HL-60 (cell line): Measurements from ENCODE around the gene LYPD4.

Source experiments
- DNase-seq, 2 experiments: peaks; one replicate each; pipeline ENCODE4 v3.0.0-alpha.2; 2010 to 2020; ENCODE audit warnings: low read depth in 1 of 2, low spot score in 1 of 2
- H3K27ac ChIP-seq: fragments of 250-450 bp; sonication (Bioruptor Pico); replicated peaks from 2 replicates; pipeline ENCODE4 v1.5.1; 2020; ENCODE audit warnings: mild to moderate bottlenecking, moderate library complexity
- H3K27me3 ChIP-seq: fragments of 250-450 bp; sonication (Bioruptor Pico); 2 replicates; pipeline ENCODE4 v1.5.1; 2021; ENCODE audit warnings: mild to moderate bottlenecking, moderate library complexity; ENCODE audit not compliant: insufficient read depth, poor library complexity, severe bottlenecking
- H3K4me3 ChIP-seq: replicated peaks from 2 replicates; pipeline ENCODE4 v1.5.1; 2011; ENCODE audit warnings: mild to moderate bottlenecking, control low read depth, low read length; ENCODE audit not compliant: insufficient read depth
- GABPA ChIP-seq: IDR thresholded peaks from 2 replicates; pipeline ENCODE4 v1.6.1; 2012; ENCODE audit warnings: low read depth
- POLR2AphosphoS5 ChIP-seq: IDR thresholded peaks from 2 replicates; pipeline ENCODE4 v1.6.1; 2012; ENCODE audit warnings: low read depth
- REST ChIP-seq: IDR thresholded peaks from 2 replicates; pipeline ENCODE4 v1.6.1; 2012; ENCODE audit warnings: low read depth; ENCODE audit not compliant: insufficient replicate concordance
- SPI1 ChIP-seq: IDR thresholded peaks from 2 replicates; pipeline ENCODE4 v1.6.1; 2012; ENCODE audit warnings: low read depth, mild to moderate bottlenecking, borderline replicate concordance
- long read RNA-seq: library from polyadenylated mRNA; unstranded; transcript quantifications from one replicate; pipeline ENCODE4 v2.0.0, GENCODE V29; 2020
- TF ChIP-seq, protein P1 (sequence below): IDR thresholded peaks from one replicate; pipeline ENCODE4 v1.5.1; 2011; ENCODE audit warnings: low read length, control low read depth, inconsistent platforms; ENCODE audit not compliant: insufficient read depth

LYPD4 gene, protein sequence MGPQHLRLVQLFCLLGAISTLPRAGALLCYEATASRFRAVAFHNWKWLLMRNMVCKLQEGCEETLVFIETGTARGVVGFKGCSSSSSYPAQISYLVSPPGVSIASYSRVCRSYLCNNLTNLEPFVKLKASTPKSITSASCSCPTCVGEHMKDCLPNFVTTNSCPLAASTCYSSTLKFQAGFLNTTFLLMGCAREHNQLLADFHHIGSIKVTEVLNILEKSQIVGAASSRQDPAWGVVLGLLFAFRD
- long read RNA-seq: 0 reads

DNA sequence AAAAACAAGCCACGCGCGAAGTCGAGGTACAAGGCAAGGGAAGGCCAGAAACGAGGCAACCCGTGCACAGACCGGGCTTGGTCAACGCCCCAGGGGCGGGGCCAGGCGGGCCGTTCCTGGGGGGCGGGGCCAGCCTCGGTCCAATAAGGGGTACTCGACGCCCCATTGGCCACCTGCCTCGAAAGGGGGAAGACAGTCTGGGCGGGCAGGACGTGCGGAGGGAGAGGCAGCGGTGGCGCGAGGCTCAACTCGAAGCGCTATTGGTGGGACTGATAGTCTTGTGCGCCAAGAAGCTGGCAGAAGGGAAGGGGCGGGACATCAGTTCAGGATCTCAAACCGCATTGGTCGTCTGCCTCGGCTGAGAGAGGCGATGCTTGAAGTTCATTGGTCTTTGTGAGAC is at the start of gene LYPD4:
LYPD4 (minus strand) TSS at position 83 of the 400 bp plus-strand sequence. CDS start 5,398 bp downstream, outside the sequence.
- Histone ChIP-seq H3K27ac (no peak within 1 kb of the TSS), H3K4me3 (no peak within 1 kb of the TSS), H3K27me3 (no peaks in the 10 kb centered on the region)
- no peak for DNase-seq
- TF ChIP-seq, protein P1, sequence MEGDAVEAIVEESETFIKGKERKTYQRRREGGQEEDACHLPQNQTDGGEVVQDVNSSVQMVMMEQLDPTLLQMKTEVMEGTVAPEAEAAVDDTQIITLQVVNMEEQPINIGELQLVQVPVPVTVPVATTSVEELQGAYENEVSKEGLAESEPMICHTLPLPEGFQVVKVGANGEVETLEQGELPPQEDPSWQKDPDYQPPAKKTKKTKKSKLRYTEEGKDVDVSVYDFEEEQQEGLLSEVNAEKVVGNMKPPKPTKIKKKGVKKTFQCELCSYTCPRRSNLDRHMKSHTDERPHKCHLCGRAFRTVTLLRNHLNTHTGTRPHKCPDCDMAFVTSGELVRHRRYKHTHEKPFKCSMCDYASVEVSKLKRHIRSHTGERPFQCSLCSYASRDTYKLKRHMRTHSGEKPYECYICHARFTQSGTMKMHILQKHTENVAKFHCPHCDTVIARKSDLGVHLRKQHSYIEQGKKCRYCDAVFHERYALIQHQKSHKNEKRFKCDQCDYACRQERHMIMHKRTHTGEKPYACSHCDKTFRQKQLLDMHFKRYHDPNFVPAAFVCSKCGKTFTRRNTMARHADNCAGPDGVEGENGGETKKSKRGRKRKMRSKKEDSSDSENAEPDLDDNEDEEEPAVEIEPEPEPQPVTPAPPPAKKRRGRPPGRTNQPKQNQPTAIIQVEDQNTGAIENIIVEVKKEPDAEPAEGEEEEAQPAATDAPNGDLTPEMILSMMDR: no peak
- no peak for TF ChIP-seq SPI1
- no peak for TF ChIP-seq REST
- TF ChIP-seq GABPA: no peak
- no peak for TF ChIP-seq POLR2AphosphoS5

DNA sequence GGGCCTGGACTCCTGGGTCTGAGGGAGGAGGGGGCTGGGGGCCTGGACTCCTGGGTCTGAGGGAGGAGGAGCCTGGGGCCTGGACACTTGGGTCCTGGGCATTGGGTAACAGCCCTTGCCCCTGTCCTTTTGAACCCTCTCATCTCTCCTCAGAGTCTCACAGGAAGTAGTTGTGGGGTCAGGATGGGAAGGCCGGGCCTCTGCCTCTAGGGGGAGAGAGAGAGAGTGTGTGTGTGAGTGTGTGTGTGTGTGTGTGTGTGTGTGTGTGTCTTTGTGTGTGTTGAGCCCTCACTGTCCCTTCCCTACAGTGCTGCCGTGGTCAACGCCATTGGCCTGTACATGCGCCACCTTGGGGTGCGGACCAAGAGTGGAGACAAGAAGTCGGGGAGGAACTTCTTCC is 49.4 kb upstream of the LYPD4 start:
- no peak for TF ChIP-seq GABPA
- no peak for TF ChIP-seq SPI1
- TF ChIP-seq POLR2AphosphoS5: no peak
- TF ChIP-seq, protein P1: no peak
- TF ChIP-seq REST: no peak
- Histone ChIP-seq H3K4me3 (no peak overlapping the region), H3K27me3 (no peaks in the 10 kb centered on the region), H3K27ac (no peak overlapping the region)
- peak in 1 of 2 experiments; percentile 20 for DNase-seq

DNA sequence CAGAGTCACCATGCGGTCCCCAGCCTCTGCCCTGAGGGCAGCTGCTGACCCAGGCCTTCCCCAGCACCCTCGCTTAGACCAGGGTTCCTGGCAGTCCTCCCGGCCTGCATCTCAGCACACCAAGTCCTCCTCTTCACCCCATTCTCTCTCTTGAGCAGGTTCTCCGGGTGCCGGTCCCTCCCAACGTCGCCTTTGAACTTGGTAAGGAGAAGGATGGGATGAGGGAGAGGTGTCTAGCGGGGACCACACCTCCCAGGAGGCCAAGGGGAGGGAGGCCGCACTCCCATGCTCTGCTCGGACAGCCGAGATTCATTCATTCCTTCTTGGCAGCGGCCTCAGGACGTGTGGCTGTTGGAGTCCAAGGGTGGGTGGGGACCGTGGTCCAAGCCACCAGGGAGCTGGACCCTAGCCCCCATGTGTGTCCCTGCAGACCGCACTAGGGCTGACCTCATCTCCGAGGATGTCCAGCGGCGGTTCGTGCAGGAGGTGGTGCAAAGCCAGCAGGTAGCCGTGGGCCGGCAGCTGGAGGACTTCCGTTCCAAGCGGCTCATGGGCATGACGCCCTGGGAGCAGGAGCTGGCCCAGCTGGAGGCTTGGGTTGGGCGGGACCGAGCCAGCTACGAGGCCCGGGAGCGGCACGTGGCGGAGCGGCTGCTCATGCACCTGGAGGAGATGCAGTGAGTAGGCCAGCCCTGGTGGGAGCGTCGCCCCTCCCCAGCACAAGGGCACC is 47.9 kb upstream of the LYPD4 start:
- no peak overlapping the region for H3K27ac ChIP-seq
- TF ChIP-seq GABPA: no peak
- 0 out of 2 replicates have a peak, but pooled peaks have one; percentile 13 for TF ChIP-seq POLR2AphosphoS5
- TF ChIP-seq SPI1: no peak
- H3K4me3 ChIP-seq: no peak overlapping the region

GRCh38 chr19:41890936-41891335 is 46.5 kb upstream of the LYPD4 start:
- Histone ChIP-seq H3K4me3 (no peak overlapping the region), H3K27me3 (no peaks in the 10 kb centered on the region), H3K27ac (no peak overlapping the region)
- TF ChIP-seq, protein P1: no peak
- TF ChIP-seq SPI1 (no peak), REST (no peak), GABPA (no peak), POLR2AphosphoS5 (no peak)
- no peak for DNase-seq

More for the DNA sequence above, 47.9 kb upstream of the LYPD4 start:
- DNase-seq: no peak
- no peaks in the 10 kb centered on the region for H3K27me3 ChIP-seq
